Brain microvascular endothelial cell (primary cell): ENCODE data around the gene ITGA1.

Experiments
- DNase-seq: peaks from one replicate; pipeline ENCODE4 v3.0.0-alpha.2; 2020
- H3K27ac ChIP-seq: fragments of 250-450 bp; sonication (Bioruptor Pico); 2 replicates; pipeline ENCODE4 v1.5.1; 2020; ENCODE audit warnings: mild to moderate bottlenecking, moderate library complexity
- H3K27me3 ChIP-seq: fragments of 250-450 bp; sonication (Bioruptor Pico); replicated peaks from 2 replicates; pipeline ENCODE4 v1.5.1; 2020; ENCODE audit warnings: mild to moderate bottlenecking
- H3K36me3 ChIP-seq: fragments of 250-450 bp; sonication (Bioruptor Pico); replicated peaks from 2 replicates; pipeline ENCODE4 v1.5.1; 2020; ENCODE audit warnings: mild to moderate bottlenecking
- H3K4me3 ChIP-seq: 2 replicates; pipeline ENCODE4 v1.5.1; 2011; ENCODE audit warnings: low read depth, mild to moderate bottlenecking, control low read depth, low read length, moderate library complexity
- CTCF ChIP-seq: IDR thresholded peaks from 2 replicates; pipeline ENCODE4 v1.5.1; 2011; ENCODE audit warnings: low read depth, mild to moderate bottlenecking, moderate library complexity, low read length, control low read depth, inconsistent platforms; ENCODE audit errors: missing control alignments
- in situ Hi-C: cut with HindIII; loops from 2 replicates; pipeline ENCODE4 v1.10.0; 2017; ENCODE audit warnings: low sequenced_read_pairs, low pct_ligation_motif_present

The ITGA1 gene

DNA sequence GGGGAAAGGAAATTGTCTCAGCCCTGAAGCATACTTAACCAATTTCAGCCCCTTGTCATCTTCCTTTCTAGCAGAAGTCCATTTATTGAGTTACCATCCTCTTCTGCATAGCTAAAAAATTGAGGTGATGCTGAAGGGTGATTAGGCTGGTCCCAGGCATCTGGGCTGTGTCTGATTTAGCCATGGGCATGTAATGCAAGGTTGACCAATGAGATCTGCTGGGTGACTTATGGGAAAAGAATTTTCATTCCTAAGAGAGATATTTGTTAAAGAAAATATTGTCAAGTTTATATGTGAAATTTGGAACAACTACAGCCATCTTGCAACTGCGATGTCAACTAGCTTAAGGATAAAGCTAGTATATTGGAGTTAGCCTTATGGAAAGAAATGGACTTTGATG lies 206.6 kb downstream of the ITGA1 start:
- no peak for TF ChIP-seq CTCF
- no peak overlapping the region for H3K4me3 ChIP-seq
- in situ Hi-C loops, result no loop called here
- H3K27me3 ChIP-seq, result no peaks in the 10 kb centered on the region
- H3K36me3 ChIP-seq, result peaks cover 12% of the 10 kb centered on the region
- DNase-seq, result no peak
- no peak overlapping the region for H3K27ac ChIP-seq

DNA sequence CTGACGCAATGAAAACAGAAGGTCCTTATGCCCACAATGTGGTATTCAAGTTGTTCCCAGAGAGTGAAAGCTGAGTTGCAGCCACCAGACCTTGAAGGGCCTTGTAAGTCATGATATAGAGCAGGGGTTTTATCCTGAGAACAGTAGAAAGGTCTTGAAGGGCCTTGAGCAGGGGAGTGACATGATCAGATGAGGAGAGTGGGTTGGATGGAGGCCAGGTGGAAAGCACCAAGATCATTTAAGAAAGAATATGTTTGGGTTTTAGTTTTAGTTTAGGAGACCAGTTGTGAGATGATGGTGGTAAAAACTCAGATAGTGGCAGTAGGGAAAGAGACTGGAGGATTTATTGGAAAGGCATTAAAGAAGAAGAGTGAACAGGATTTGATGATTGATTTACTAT lies 207.4 kb downstream of the ITGA1 start:
- TF ChIP-seq CTCF, result no peak
- no peak overlapping the region for H3K27ac ChIP-seq
- H3K4me3 ChIP-seq, result no peak overlapping the region
- no peak for DNase-seq
- peaks cover 12% of the 10 kb centered on the region for H3K36me3 ChIP-seq
- H3K27me3 ChIP-seq, result no peaks in the 10 kb centered on the region
- in situ Hi-C loops, result no loop called here

- H3K27me3 ChIP-seq, result no peaks in the 10 kb centered on the region
- DNase-seq, result no peak
- in situ Hi-C loops, result no loop called here
- no peak overlapping the region for H3K4me3 ChIP-seq
- no peak overlapping the region for H3K27ac ChIP-seq
- no peak for TF ChIP-seq CTCF
- H3K36me3 ChIP-seq, result peaks cover 12% of the 10 kb centered on the region
Observed at GRCh38 chr5:52995914-52996313, 208.2 kb downstream of the ITGA1 start.

DNA sequence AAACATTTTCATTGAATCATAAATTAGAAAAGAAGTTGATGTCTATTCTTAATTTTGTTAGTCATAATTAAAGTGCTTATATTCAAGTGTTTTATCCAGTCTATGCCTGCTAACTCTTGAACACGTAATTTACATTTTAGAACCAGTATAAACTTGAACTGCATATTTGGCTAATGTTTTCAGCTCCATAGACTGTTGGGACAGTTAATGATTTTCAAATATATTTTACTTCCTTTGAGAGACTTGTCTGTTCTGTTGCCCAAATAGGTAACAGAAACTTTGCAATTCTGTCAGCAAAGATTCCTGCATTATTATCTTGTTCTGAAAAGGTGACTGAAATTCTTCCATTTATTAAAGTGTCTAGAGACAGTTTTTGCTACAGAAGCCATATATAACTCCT lies 209.3 kb downstream of the ITGA1 start:
- no peak for TF ChIP-seq CTCF
- in situ Hi-C loops, result no loop called here
- Histone ChIP-seq H3K36me3 (peaks cover 15% of the 10 kb centered on the region), H3K4me3 (no peak overlapping the region), H3K27me3 (no peaks in the 10 kb centered on the region), H3K27ac (no peak overlapping the region)
- DNase-seq, result no peak

GRCh38 chr5:52997424-52997823 lies 209.7 kb downstream of the ITGA1 start:
- no peak overlapping the region for H3K27ac ChIP-seq
- no peak for TF ChIP-seq CTCF
- in situ Hi-C loops, result no loop called here
- no peak overlapping the region for H3K4me3 ChIP-seq
- no peaks in the 10 kb centered on the region for H3K27me3 ChIP-seq
- no peak for DNase-seq
- H3K36me3 ChIP-seq, result peaks cover 12% of the 10 kb centered on the region

- in situ Hi-C loops, result no loop called here
- no peak overlapping the region for H3K27ac ChIP-seq
- H3K4me3 ChIP-seq, result no peak overlapping the region
- no peaks in the 10 kb centered on the region for H3K27me3 ChIP-seq
- no peak for TF ChIP-seq CTCF
- H3K36me3 ChIP-seq, result peaks cover 7% of the 10 kb centered on the region
- no peak for DNase-seq
Observed at GRCh38 chr5:52998552-52999313, 211.0 kb downstream of the ITGA1 start.
